ENCODE measurements around the gene TRIM3. TPM values are rescaled to one million over a fixed set of nuclear protein-coding genes. Genes with fewer than 3 reads are reported as not detected.

The TRIM3 gene
- total RNA-seq, 1 donor from 2014 or later, result 18.9 TPM

DNA sequence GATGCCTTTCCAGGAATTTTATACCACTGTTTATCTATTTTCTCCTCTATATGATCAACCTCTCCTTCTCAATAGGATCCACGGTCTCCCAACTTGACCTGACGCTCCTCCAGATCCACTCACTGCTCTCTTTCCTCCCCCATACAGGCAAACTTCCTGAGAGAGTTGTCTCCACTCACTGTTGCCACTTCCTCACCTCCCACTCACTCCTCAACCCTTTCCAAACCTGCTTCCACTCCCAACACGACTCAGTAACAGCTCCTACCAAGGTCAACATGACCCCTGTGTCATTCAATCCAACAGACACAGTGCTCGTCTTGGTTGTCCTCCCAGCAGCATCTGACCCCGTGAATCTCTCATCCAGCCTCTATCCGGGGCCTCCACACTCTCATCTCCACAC lies 57.9 kb downstream of the TRIM3 start:
- intact Hi-C loops (cut with DNase I), result no loop called here
- H3K4me1 ChIP-seq, result peaks cover 35% of the 10 kb centered on the region

DNA sequence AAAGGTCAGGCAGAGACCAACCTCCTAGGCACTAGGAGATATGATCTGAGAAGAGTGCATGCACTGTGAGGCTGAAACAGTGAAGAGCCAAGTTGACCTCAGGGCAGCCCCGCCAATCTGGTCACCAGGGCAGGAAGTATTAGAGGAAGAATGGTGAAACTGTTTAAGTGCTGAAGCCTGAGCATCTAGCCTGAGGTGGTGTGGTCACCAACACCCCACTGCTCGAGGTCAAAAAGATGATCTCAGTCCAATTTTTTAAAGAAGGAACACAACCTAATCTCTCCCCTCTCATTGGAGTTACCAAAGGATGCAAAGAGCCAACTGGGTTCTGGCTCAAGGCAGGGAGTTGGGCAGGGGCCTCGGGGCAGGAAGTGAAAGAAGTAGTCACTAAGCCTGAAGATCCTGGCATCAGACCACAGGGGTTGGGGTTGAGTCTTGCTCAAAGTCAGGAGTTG lies 58.8 kb downstream of the TRIM3 start:
- ATAC-seq (no peak), DNase-seq (no peak)
- intact Hi-C loops (cut with DNase I), result no loop called here
- Histone ChIP-seq H3K9me3 (no peaks in the 10 kb centered on the region), H3K4me3 (no peak overlapping the region), H3K27ac (no peak overlapping the region), H3K4me1 (peaks cover 33% of the 10 kb centered on the region), H3K27me3 (ENCODE audit: low read depth) (no peaks in the 10 kb centered on the region), H3K36me3 (peaks cover 14% of the 10 kb centered on the region)
- TF ChIP-seq, protein P1, sequence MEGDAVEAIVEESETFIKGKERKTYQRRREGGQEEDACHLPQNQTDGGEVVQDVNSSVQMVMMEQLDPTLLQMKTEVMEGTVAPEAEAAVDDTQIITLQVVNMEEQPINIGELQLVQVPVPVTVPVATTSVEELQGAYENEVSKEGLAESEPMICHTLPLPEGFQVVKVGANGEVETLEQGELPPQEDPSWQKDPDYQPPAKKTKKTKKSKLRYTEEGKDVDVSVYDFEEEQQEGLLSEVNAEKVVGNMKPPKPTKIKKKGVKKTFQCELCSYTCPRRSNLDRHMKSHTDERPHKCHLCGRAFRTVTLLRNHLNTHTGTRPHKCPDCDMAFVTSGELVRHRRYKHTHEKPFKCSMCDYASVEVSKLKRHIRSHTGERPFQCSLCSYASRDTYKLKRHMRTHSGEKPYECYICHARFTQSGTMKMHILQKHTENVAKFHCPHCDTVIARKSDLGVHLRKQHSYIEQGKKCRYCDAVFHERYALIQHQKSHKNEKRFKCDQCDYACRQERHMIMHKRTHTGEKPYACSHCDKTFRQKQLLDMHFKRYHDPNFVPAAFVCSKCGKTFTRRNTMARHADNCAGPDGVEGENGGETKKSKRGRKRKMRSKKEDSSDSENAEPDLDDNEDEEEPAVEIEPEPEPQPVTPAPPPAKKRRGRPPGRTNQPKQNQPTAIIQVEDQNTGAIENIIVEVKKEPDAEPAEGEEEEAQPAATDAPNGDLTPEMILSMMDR (IDR thresholded peaks at IDR 0.05), result no peak

More for the DNA sequence above, 57.9 kb downstream of the TRIM3 start:
- no peak for ATAC-seq
- no peak overlapping the region for H3K27ac ChIP-seq
- H3K27me3 ChIP-seq (ENCODE audit: low read depth), result peaks cover 4% of the 10 kb centered on the region
- TF ChIP-seq, protein P1 (IDR thresholded peaks at IDR 0.05), result no peak
- no peak overlapping the region for H3K4me3 ChIP-seq
- H3K9me3 ChIP-seq, result no peaks in the 10 kb centered on the region
- H3K36me3 ChIP-seq, result peaks cover 5% of the 10 kb centered on the region
- no peak for DNase-seq

DNA sequence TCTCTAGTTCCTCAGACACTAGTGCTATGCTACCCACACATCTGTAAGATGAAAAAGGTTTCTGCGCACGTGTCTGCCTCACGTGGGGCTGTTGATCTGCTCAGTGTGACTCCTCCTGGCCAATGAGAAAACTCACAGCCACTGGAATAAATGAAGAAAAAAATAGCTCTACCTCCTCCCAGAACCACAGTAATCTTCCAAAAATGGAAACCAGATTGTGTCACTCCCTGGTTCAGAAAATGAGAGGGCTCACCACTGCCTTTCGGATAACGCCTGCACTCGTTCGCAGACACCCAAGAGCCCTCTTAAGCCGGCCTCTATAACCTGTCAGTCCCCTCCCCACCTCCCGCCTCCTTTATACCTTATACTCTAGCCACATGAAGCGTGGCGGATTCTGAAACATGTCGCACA lies 59.9 kb downstream of the TRIM3 start:
- Histone ChIP-seq H3K36me3 (peaks cover 25% of the 10 kb centered on the region), H3K27me3 (ENCODE audit: low read depth) (no peaks in the 10 kb centered on the region), H3K27ac (no peak overlapping the region), H3K4me1 (peaks cover 28% of the 10 kb centered on the region), H3K4me3 (no peak overlapping the region), H3K9me3 (no peaks in the 10 kb centered on the region)
- DNase-seq (no peak), ATAC-seq (no peak)
- intact Hi-C loops (cut with DNase I), result no loop called here
- TF ChIP-seq, protein P1 (IDR thresholded peaks at IDR 0.05), result no peak

DNA sequence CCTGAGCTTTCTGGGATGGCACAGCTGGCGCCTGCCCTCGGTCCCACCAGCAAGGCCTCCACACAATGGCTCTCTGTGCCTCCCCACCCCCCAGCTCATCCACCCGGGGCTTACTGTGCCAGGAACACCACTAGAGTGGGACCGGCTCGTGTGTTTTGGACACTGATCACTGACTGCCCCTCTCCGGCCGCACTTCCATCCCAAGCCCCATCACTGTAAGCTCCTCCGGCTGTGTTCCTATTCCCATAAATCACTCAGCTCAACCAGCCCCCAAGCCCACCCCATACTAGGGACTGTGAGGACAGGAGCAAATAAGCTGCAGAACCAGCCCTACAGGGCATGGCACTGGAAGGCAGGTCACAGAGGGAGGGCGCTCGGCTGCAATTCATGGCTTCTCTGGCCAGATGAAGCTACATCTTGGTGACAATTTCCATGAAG lies 62.1 kb downstream of the TRIM3 start:
- H3K4me1 ChIP-seq, result peaks cover 18% of the 10 kb centered on the region
- peaks cover 30% of the 10 kb centered on the region for H3K36me3 ChIP-seq
- ATAC-seq (no peak), DNase-seq (no peak)
- no peak overlapping the region for H3K27ac ChIP-seq
- no peaks in the 10 kb centered on the region for H3K9me3 ChIP-seq
- H3K27me3 ChIP-seq (ENCODE audit: low read depth), result no peaks in the 10 kb centered on the region
- TF ChIP-seq, protein P1 (IDR thresholded peaks at IDR 0.05), result no peak
- intact Hi-C loops (cut with DNase I), result no loop called here
- no peak overlapping the region for H3K4me3 ChIP-seq

DNA sequence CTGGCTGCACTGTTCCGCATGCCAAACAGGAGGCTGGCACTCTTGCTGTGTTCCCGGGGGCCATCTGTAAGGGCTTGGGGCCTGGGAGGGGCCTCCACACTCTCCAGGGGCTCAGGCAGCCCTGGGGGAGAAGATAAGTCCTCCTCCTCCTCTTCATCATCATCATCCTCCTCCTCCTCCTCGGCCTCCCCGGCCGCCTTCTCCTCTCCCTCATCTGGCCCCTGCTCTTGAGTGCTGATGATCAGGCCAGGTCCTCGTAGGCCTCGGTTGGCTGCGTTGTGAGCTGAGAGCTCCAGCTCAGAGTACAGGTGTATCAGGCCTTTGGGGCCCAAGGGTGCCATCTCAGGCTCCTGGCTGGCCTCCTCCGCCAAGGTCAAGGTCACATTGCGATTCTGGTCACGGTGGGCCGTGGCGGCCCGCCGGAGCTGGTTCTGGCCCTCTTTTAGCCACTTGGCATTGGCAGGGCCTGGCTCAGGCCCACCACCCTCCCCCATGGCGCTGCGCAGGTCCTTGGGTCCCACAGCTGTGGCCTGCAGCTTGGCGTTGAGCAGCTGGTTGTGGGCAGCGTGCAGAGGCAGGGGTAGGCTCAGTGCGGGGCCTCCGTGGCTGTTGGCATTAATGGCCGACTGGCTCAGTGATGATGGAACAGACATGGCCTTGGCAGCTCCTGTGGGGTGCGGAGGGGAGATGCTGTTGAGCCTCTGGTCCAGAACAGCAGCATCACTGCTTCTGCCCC lies 62.9 kb downstream of the TRIM3 start:
- no peak for DNase-seq

More for the DNA sequence above, 62.9 kb downstream of the TRIM3 start:
- intact Hi-C loops (cut with DNase I), result no loop called here
- Histone ChIP-seq H3K27me3 (ENCODE audit: low read depth) (no peaks in the 10 kb centered on the region), H3K4me3 (no peak overlapping the region), H3K27ac (no peak overlapping the region), H3K4me1 (peaks cover 16% of the 10 kb centered on the region), H3K9me3 (no peaks in the 10 kb centered on the region), H3K36me3 (peaks cover 30% of the 10 kb centered on the region)
- TF ChIP-seq, protein P1 (IDR thresholded peaks at IDR 0.05), result no peak
- no peak for ATAC-seq
